Thyroid gland (tissue), 4 donors: ENCODE measurements around the gene NDUFB3. TPM values are rescaled to one million over a fixed set of nuclear protein-coding genes. Genes with fewer than 3 reads are reported as not detected.

Experiments
- DNase-seq, 2 donors: peaks; one replicate each; pipeline ENCODE4 v3.0.0-alpha.2; 2019
- H3K27ac ChIP-seq, 3 donors: fragments of 200-600 bp; sonication (generic); 1 replicate in 2 of 3; 2 replicates in 1 of 3; pipeline ENCODE4 v1.5.1; 2016 to 2019; ENCODE audit warnings: mild to moderate bottlenecking in 1 of 3, moderate library complexity in 1 of 3
- H3K27me3 ChIP-seq: fragments of 200-600 bp; sonication (generic); one replicate; pipeline ENCODE4 v1.5.1; 2019
- H3K36me3 ChIP-seq, 2 donors: fragments of 200-600 bp; sonication (generic); one replicate each; pipeline ENCODE4 v1.5.1; 2016 to 2019
- H3K4me1 ChIP-seq, 2 donors: fragments of 200-600 bp; sonication (generic); one replicate each; pipeline ENCODE4 v1.5.1; 2017 to 2019
- H3K4me3 ChIP-seq, 3 donors: fragments of 200-600 bp; sonication (generic); replicated peaks in 1 of 3; 1 replicate in 2 of 3; 2 replicates in 1 of 3; pipeline ENCODE4 v1.5.1; 2016; ENCODE audit warnings: mild to moderate bottlenecking in 1 of 3
- H3K9me3 ChIP-seq: fragments of 200-600 bp; sonication (generic); one replicate; pipeline ENCODE4 v1.5.1; 2017
- CTCF ChIP-seq, 6 experiments: fragments of 200-600 bp in 3 of 6; fragments of 450-650 bp in 3 of 6; sonication (generic) in 3 of 6; IDR thresholded peaks; one replicate each; pipeline ENCODE4 v1.5.1; 2016 to 2019; ENCODE audit warnings: antibody characterized with exemption in 6 of 6, mild to moderate bottlenecking in 2 of 6, inconsistent platforms in 1 of 6, moderate library complexity in 1 of 6
- POLR2A ChIP-seq, 2 donors: fragments of 450-650 bp; IDR thresholded peaks; one replicate each; pipeline ENCODE4 v1.6.1; 2017; ENCODE audit warnings: antibody characterized with exemption in 2 of 2, mild to moderate bottlenecking in 2 of 2, moderate library complexity in 1 of 2
- WGBS, 2 donors: methylation state at CpG; one replicate each; pipeline ENCODE4 v1.1.5; 2017; 5-methylcytosine and 5-hydroxymethylcytosine counted together
- intact Hi-C: fragments of 100-400 bp; cut with DNase I; formaldehyde crosslinking; loops from one replicate; pipeline ENCODE4 v1.15.1; 2023
- total RNA-seq, 4 donors: library from RNA; depleted of rRNA; stranded (reverse); fragments of >200 nt; gene quantifications; one replicate each; pipeline ENCODE4 v1.2.3, GENCODE V29; 2016

The NDUFB3 gene
- total RNA-seq, 4 donors from 2014 or later, result 42.4 to 95.2 (median 86.5) TPM

GRCh38 chr2:201073071-201073470 is 1.3 kb downstream of the NDUFB3 start:
- intact Hi-C loops, result loop anchor here (10.0 kb wide), 2 partner anchors 92 to 358 kb away; no protein-coding TSS in a partner anchor
- H3K9me3 ChIP-seq, result no peaks in the 10 kb centered on the region
- no peak overlapping the region for H3K27ac ChIP-seq
- H3K36me3 ChIP-seq, result no peaks in the 10 kb centered on the region
- TF ChIP-seq POLR2A (IDR thresholded peaks at IDR 0.05) (no peak), CTCF (IDR thresholded peaks at IDR 0.05) (no peak)
- WGBS, 2 donors, result 91 to 96% methylated on average over 1 of the region's 1 CpG
- no peaks in the 10 kb centered on the region for H3K27me3 ChIP-seq
- no peak for DNase-seq
- no peak overlapping the region for H3K4me3 ChIP-seq
- peaks cover 23 to 31% of the 10 kb centered on the region in 2 donors for H3K4me1 ChIP-seq

GRCh38 chr2:201074996-201075395 is 3.2 kb downstream of the NDUFB3 start:
- intact Hi-C loops, result loop anchor here (10.0 kb wide), 2 partner anchors 90 to 360 kb away; no protein-coding TSS in a partner anchor
- whole genome bisulfite sequencing, 2 donors, result 90 to 92% methylated on average over 7 of the region's 7 CpGs
- Histone ChIP-seq H3K27ac (no peak overlapping the region), H3K36me3 (peaks cover 0 to 6% of the 10 kb centered on the region in 2 donors), H3K4me1 (peaks cover 17 to 22% of the 10 kb centered on the region in 2 donors), H3K9me3 (no peaks in the 10 kb centered on the region), H3K4me3 (no peak overlapping the region), H3K27me3 (no peaks in the 10 kb centered on the region)
- DNase-seq, result no peak
- TF ChIP-seq POLR2A (IDR thresholded peaks at IDR 0.05) (no peak), CTCF (IDR thresholded peaks at IDR 0.05) (no peak)

GRCh38 chr2:201084863-201085262 is 13.1 kb downstream of the NDUFB3 start:
- DNase-seq, result no peak
- H3K4me1 ChIP-seq, result no peaks in the 10 kb centered on the region
- H3K36me3 ChIP-seq, result peaks cover 0 to 32% of the 10 kb centered on the region in 2 donors
- H3K9me3 ChIP-seq, result no peaks in the 10 kb centered on the region
- no peaks in the 10 kb centered on the region for H3K27me3 ChIP-seq
- no peak for TF ChIP-seq CTCF (IDR thresholded peaks at IDR 0.05)
- TF ChIP-seq POLR2A (IDR thresholded peaks at IDR 0.05), result no peak
- WGBS, 2 donors, result 90 to 95% methylated on average over 2 of the region's 2 CpGs
- H3K4me3 ChIP-seq, result no peak overlapping the region
- intact Hi-C loops, result no loop called here
- no peak overlapping the region for H3K27ac ChIP-seq

- Histone ChIP-seq H3K9me3 (no peaks in the 10 kb centered on the region), H3K27me3 (no peaks in the 10 kb centered on the region), H3K4me3 (no peak overlapping the region), H3K27ac (no peak overlapping the region), H3K36me3 (peaks cover 0 to 10% of the 10 kb centered on the region in 2 donors), H3K4me1 (no peaks in the 10 kb centered on the region)
- WGBS, 2 donors, result 83 to 98% methylated on average over 4 of the region's 4 CpGs
- no peak for DNase-seq
- TF ChIP-seq POLR2A (IDR thresholded peaks at IDR 0.05) (no peak), CTCF (IDR thresholded peaks at IDR 0.05) (no peak)
- intact Hi-C loops, result no loop called here
These were observed 18.8 kb downstream of the NDUFB3 start for GRCh38 chr2:201090574-201090973.

- H3K27ac ChIP-seq, result no peak overlapping the region
- DNase-seq, result no peak
- no peaks in the 10 kb centered on the region for H3K27me3 ChIP-seq
- no peaks in the 10 kb centered on the region for H3K9me3 ChIP-seq
- no peaks in the 10 kb centered on the region for H3K4me1 ChIP-seq
- intact Hi-C loops, result no loop called here
- H3K4me3 ChIP-seq, result no peak overlapping the region
- 97% methylated on average over 5 of the region's 5 CpGs for WGBS, 2 donors
- H3K36me3 ChIP-seq, result no peaks in the 10 kb centered on the region
- TF ChIP-seq CTCF (IDR thresholded peaks at IDR 0.05) (no peak), POLR2A (IDR thresholded peaks at IDR 0.05) (no peak)
These were observed 21.8 kb downstream of the NDUFB3 start for GRCh38 chr2:201093573-201093972.
